Measurements from ENCODE around the gene TNS2.
"Not testable (repeated sequence)": the region's sequence is repeated elsewhere in the genome, so short reads cannot be mapped to it uniquely, and the experiment has no call there.

TNS2 gene, protein sequence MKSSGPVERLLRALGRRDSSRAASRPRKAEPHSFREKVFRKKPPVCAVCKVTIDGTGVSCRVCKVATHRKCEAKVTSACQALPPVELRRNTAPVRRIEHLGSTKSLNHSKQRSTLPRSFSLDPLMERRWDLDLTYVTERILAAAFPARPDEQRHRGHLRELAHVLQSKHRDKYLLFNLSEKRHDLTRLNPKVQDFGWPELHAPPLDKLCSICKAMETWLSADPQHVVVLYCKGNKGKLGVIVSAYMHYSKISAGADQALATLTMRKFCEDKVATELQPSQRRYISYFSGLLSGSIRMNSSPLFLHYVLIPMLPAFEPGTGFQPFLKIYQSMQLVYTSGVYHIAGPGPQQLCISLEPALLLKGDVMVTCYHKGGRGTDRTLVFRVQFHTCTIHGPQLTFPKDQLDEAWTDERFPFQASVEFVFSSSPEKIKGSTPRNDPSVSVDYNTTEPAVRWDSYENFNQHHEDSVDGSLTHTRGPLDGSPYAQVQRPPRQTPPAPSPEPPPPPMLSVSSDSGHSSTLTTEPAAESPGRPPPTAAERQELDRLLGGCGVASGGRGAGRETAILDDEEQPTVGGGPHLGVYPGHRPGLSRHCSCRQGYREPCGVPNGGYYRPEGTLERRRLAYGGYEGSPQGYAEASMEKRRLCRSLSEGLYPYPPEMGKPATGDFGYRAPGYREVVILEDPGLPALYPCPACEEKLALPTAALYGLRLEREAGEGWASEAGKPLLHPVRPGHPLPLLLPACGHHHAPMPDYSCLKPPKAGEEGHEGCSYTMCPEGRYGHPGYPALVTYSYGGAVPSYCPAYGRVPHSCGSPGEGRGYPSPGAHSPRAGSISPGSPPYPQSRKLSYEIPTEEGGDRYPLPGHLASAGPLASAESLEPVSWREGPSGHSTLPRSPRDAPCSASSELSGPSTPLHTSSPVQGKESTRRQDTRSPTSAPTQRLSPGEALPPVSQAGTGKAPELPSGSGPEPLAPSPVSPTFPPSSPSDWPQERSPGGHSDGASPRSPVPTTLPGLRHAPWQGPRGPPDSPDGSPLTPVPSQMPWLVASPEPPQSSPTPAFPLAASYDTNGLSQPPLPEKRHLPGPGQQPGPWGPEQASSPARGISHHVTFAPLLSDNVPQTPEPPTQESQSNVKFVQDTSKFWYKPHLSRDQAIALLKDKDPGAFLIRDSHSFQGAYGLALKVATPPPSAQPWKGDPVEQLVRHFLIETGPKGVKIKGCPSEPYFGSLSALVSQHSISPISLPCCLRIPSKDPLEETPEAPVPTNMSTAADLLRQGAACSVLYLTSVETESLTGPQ (N-terminal part only)

DNA sequence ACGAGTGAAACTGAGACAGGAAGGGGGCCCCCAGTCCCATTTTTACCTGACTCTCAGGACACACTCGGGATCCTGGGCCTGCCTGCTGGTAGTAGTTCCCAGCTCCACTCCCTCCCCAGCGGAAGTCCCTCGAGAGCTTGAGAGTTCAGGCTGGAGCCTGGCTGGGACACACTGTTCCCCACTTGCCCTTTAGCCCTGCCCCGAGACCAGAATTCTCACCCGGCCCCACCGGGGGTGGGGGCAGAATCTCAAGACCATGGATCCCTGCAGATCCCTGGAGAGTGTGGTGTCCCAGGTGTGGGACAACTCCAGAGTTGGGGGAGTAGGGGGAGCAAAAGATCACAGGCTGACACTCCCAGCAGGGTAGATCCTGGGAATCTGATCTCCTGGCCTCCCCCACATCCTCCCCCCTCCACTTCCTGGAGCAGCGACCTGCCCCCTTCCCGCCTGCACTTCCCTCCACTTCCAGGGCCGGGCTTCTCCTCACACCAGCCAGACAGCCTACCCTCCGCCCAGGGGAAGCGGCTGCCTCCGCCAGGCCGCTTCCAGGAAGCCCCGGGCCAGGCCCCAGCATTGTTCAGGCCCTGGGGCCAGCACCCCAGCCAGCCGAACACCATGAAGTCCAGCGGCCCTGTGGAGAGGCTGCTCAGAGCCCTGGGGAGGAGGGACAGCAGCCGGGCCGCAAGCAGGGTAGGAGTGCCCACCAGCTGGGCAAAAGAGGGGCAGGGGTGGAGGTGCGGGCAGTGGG lies at the start of gene TNS2:
Gene TNS2, plus strand, starts transcription at position 495 of the 748 bp plus-strand sequence. Its CDS starts 121 bp downstream, at position 616.
- DNase-seq (ENCODE audit: low spot score) = peak; percentile 64

DNA sequence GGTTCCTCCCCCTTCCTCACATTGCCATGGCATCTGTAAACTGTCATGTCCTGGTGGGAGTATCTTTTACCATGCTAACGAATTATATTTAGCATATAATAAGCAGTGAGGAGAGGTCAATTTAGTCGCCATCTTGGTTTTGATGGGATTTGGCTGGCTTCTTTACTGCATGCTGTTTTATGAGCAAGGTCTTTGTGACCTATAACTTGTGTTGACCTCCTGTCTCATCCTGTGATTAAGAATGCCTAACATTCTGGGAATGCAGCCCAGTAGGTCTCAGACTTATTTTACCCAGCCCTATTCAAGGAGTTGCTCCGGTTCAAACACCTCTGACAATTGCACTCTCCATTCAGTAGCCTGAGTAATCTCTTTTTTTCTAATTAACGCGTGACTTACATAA lies 45.7 kb upstream of the TNS2 start:
- DNase-seq (ENCODE audit: low spot score) = peak; percentile 71

DNA sequence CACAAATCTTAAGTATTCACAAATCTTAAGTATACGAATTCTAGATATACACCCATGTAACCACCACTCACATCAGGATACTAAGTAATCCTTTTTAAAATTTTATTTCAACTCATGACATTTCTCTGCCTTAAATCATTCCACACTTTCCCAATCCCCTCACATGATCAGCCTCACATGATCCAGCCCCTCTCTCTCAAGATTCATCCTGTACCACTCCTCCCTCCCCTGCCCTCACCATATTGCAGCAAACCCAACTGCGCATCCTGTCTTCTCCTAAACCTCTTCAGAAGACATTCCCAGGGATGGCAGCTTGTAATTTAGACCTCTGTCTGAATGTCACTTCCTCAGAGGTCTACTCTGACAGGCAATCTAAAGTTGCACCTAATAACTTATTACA lies 45.3 kb upstream of the TNS2 start:
- DNase-seq (ENCODE audit: low spot score) = no peak

DNA sequence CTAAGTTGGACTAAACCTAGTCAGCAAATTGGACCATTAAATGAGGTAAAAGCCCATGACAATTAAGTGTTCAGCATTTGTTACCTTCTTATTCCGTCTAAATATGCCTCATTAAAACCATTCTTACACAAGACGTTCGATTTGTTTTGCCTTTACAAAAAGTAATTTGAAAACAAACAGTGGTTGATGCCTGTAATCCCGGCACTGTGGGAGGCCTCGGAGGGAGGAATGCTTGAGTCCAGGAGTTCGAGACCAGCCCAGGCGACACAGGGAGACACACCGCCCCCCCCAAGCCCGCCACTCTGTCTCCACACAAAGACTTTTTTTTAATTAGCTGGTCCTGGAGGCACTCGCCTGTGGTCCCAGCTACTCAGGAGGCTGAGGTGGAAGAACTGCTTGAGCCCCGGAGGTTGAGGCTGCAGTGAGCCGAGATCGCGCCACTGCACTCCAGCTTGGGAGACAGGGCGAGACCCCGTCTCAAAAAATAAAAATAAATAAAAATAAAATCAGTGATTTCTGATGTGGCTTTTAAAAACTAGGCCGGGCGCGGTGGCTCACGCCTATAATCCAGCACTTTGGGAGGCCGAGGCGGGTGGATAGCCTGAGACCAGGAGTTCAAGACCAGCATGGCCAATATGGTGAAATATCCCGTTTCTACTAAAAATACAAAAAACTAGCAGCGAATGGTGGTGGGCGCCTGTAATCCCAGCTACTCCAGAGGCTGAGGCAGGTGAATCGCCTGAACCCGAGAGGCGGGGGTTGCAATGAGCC lies 44.5 kb upstream of the TNS2 start:
- peak; percentile 12 for DNase-seq (ENCODE audit: low spot score)

DNA sequence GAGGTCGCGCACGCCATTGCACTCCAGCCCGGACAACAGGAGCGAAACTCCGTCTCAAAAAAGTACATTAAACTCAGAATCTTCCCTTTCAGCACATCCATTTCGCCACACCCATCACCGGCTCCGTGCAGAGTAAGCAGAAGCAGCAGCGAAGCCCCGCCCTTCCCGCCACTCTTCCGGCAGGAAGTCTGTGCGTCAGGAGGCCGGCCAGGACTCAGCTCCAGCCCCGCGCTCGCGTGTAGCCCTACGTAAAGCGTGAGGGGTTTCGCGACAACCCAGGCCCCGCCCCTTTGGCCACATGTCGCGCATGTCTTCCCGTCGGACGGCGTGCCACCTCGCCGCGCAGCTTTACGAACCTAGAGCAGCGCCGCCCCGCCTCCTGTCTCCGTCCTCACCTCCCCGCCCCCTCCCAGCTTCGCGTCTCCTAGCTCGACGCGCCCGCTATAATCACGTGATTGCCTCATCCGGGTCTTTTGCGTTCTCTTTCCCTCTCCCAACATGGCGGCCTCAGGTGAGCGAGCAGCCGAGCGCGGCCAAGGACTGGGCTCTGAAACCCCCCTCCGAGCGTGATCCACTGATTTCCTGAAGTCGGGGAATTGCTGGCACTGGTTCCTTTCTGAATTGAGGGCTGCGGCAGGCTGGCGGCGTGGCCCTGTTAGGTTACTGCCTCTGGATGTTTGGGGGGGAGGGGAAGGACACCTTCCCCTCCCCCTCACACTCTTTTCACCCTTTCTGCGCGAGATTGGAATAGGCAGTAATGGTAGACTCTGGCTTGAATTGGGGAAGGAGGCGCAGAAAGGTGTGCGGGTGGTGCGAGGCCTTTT lies 43.7 kb upstream of the TNS2 start, which contains the start of gene EIF4B:
Gene EIF4B, plus strand, starts transcription at position 471 of the 824 bp plus-strand sequence. Its CDS starts 28 bp downstream, at position 499.
- DNase-seq (ENCODE audit: low spot score) = peak; percentile 100

DNA sequence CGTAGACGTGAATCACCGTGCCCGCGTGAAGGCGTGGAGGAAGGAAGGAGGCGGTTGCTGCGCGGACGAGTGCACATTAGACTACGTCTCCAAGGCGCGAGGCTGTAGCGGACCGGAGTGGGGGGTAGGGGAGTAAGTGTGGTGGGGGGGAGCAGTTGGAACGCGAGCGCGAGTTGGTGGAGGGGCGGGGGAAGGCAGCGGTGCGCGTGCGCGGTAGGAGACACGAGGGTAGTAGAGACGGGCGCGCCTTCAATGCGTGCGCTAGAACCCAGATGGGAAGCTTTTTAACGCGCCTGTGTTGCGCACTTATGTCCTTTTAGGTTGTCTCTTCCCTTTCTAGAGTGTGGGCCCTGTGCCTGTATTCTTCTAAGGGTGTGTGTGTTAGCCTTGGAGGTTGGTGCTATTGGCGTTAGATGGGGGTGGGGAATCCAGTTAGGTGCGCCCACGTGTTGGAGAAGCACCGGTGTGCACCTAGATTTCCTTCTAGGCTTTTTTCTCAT lies 43.0 kb upstream of the TNS2 start:
- peak; percentile 78 for DNase-seq (ENCODE audit: low spot score)

DNA sequence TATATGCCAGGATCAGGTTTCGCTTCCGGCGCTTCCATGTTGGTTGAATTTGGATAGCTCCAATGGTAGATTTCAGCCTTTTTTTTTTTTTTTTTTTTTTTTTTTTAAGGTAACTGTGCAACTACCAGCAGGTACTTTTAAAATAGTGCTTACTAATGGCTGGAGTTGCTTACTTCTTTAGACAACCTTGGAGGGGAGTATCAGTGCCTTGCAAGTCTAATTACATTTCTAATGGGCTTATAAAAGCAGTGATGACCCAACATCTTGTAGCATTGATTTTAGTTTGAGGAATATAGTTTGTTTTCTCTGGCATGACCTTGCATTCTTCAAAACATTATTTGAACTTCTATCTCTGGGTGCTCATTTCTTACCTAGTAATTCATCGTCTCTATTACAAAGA lies 42.5 kb upstream of the TNS2 start:
- DNase-seq (ENCODE audit: low spot score) = no peak

DNA sequence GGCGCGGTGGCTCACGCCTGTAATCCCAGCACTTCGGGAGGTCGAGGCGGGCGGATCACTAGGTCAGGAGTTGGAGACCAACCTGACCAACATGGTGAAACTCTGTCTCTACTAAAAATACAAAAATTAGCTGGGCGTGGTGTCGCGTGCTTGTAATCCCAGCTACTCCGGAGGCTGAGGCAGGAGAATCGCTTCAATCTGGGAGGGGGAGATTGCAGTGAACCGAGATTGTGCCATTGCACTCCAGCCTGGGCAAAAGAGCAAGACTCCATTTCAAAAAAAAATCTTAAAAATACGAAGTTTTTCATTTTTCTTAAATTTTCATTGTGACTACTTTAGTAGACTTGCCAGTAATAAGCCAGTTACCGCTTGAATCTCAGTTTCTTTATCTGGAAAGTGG lies 41.1 kb upstream of the TNS2 start:
- DNase-seq (ENCODE audit: low spot score) = not testable (repeated sequence)

DNA sequence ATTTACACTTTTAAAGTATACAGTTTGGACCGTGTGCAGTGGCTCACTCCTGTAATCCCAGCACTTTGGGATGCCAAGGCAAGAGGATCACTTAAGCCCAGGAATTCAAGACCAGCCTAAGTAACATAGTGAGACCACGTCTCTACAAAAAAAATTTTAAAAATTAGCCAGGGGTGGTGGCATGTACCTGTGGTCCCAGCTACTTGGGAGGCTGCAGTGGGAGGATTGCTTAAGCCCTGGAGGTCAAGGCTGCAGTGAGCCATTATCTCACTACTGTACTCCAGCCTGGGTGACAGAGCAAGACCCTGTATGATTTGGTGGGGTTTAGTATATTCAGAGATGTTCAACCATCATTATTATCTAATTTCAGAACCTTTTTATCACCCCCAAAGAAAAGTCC lies 38.9 kb upstream of the TNS2 start:
- no peak for DNase-seq (ENCODE audit: low spot score)

DNA sequence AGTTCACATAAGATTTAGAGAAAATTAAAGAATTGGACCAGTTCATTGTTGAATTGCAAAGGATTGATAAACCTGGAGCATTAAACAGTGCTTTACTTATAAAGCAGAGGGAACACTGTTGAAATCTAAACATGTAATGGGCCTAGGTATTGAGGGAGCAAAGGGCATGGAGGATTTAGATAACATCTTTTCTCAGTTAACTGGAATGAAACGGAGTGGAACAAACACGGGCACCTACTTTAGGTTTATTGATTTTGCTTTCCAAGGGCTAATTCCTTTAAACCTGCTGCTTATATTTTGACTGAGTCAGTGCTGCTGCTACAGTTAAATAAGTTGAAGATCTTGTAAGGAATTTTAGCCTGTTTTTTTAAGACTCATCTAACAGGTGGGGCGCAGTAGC lies 38.0 kb upstream of the TNS2 start:
- no peak for DNase-seq (ENCODE audit: low spot score)

DNA sequence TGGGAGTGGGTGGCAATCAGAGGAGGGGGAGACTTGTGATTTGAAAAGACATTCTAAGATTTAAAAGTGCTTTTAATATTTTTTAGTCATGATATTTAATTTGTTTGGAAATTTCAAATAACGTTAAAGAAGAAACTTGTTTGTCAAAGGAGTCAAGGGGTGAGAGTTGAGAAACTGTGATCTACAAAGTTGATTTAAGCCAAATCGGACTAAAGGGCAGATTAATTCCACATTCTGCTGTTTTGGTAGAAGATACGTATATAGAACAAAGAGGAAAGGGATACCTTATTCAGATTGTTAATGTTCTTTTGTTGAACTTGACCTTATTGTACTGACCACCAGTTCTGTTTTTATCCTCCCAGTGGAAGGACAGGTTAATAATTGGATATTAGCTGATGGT lies 36.9 kb upstream of the TNS2 start:
- DNase-seq (ENCODE audit: low spot score) = no peak

DNA sequence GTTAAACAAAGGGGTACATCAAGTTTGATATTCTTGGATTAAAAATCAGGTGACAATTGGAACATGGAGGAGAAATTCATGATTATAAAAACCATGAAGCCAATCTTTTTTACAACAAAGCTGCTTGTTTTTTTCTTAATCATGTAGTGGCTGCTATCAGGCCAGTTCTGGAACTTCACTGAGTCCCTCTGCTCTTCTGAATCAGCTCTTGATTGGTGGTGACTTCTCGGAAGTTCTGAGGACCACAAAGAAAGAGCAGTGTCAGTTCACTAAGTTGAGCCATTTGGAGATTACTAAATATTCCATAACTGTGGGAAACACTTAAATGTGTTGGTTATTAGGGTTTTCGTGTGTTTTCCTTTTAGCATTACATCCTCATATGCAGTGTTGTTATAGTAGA lies 35.2 kb upstream of the TNS2 start:
- DNase-seq (ENCODE audit: low spot score) = no peak

DNA sequence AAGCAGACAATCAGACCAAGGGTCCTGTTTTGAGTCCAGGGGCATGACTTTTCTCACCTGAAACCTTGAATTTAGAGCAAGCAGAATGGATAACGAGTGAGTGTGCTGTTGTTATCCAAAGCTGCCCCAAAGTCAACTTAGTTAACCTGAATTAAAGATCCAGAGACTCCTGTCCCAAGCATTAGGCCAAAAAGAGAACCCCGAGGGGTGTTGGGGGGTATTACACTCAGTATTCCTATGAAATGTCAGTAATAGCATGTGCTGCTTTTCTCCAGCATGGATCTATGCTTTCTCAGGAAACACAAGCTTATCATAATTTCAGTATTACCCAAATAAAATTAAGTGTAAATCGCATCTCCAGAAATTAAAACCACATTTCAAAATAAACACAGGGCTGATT lies 24.6 kb upstream of the TNS2 start:
- DNase-seq (ENCODE audit: low spot score) = no peak

DNA sequence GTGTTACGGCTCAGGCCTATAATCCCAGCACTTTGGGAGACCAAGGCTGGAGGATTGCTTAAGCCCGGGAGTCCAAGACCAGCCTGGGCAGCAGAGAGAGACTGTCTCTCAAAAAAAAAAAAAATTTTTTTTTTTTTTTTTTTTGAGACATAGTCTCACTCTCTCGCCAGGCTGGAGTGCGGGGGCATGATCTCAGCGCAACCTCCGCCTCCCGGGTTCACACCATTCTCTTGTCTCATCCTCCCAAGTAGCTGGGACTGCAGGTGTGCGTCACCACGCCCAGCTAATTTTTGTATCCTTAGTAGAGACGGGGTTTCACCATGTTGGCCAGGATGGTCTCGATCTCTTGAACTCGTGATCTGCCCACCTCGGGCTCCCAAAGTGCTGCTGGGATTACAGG lies 22.9 kb upstream of the TNS2 start:
- DNase-seq (ENCODE audit: low spot score) = not testable (repeated sequence)

DNA sequence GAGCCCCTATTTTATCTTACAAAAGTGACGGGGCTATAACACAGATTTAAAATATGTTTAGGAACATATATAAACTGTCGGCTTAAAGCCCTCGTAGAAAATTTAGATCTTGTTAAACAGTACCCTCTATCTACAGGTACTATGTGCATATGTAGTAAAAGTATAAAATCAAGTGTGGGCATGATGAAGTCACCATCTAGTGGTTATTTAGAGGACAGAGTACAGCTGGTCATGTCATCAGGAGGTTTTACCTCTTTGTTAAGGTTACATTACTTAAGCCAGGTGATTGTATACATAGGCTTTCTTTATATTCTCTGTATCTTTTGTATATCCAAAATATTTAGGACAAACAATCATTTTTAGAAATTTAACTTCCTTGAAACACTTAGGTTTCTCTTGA lies 18.2 kb upstream of the TNS2 start:
- no peak for DNase-seq (ENCODE audit: low spot score)

DNA sequence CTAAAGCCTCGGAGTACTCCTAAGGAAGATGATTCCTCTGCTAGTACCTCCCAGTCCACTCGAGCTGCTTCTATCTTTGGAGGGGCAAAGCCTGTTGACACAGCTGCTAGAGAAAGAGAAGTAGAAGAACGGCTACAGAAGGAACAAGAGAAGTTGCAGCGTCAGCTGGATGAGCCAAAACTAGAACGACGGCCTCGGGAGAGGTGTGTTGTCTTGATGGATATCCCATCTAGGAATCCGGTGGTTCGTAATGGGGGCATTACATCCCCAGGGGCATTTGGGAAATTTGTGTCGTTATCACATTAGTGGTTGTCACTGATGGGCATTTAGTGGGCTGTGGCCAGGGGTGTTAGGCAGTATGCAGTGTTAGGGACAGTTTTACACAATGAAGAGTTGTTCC lies 16.0 kb upstream of the TNS2 start:
- DNase-seq (ENCODE audit: low spot score) = not testable (repeated sequence)

DNA sequence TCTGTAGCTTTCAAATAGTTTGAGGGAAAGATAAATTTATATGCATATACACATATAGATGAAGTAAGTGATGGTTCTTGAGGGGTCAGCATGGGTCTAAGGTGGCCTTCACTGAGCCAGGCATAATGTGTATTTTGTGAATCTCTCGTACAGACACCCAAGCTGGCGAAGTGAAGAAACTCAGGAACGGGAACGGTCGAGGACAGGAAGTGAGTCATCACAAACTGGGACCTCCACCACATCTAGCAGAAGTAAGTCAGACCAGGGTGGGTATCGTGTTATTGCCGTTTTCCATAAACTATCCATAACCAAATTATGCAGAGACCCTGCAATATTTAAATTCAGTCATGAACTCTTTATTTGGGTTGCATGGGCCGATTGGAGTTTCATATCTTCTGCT lies 15.4 kb upstream of the TNS2 start:
- no peak for DNase-seq (ENCODE audit: low spot score)

DNA sequence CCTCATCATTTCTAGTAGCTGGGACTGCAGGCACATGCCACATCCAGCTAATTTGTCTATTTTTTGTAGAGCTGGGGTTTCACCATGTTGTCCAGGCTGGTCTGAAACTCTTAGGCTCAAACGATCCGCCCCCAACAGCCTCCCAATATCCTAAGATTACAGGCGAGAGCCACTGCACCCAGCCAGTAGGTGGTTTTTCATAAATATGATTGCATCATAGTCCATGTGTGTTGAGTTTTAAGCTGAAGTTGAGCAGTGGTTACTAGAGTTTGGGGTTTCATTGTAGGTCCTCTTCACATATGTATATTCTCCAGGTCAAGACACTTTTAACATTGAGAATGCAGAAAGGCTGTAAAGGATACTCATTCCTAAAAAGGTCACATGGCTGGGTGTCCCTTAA lies 13.1 kb upstream of the TNS2 start:
- DNase-seq (ENCODE audit: low spot score) = no peak

DNA sequence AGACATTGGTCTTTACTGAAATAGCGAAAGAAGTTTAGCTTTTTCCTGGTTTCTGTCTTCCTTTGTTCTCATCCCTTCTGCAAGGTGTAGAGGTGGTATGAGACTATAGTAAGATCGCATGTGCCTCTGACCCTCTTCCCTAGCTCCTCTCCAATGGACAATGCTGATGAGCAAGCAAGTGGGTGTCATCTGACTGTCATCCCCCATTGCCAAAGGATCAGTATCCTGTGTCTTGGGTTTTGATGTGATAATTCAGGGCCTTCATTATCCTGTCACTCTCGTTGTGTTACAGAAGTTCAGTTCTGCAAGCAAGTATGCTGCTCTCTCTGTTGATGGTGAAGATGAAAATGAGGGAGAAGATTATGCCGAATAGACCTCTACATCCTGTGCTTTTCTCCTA lies 10.0 kb upstream of the TNS2 start:
- no peak for DNase-seq (ENCODE audit: low spot score)

All from kidney tubule cell (primary cell).